GM19043 (cell line): Measurements from ENCODE around the gene DENND6A.

Experiments
- ATAC-seq: cut with Tn5 transposase; IDR thresholded peaks from one replicate; pipeline ENCODE4 v1.9.1; 2021; ENCODE audit warnings: low read depth; ENCODE audit not compliant: unreplicated experiment

DENND6A gene

GRCh38 chr3:57696801-57697321 lies 4.0 kb upstream of the DENND6A start:
- ATAC-seq: no peak

GRCh38 chr3:57694146-57694545 lies 1.3 kb upstream of the DENND6A start:
- no peak for ATAC-seq

DNA sequence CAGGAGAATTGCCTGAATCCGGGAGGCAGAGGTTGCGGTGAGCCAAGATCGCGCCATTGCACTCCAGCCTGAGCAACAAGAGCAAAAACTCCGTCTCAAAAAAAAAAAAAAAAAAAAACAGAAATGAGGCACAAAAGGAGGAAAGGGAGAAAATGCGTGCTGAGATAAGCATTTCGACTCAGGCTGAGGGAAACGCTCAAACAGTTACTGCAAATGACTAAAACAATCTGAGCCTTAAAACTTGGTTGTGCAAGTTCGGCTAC lies 813 bp downstream of the DENND6A start:
- ATAC-seq: peak; percentile 1

GRCh38 chr3:57691411-57692132 lies 1.3 kb downstream of the DENND6A start:
- no peak for ATAC-seq

DNA sequence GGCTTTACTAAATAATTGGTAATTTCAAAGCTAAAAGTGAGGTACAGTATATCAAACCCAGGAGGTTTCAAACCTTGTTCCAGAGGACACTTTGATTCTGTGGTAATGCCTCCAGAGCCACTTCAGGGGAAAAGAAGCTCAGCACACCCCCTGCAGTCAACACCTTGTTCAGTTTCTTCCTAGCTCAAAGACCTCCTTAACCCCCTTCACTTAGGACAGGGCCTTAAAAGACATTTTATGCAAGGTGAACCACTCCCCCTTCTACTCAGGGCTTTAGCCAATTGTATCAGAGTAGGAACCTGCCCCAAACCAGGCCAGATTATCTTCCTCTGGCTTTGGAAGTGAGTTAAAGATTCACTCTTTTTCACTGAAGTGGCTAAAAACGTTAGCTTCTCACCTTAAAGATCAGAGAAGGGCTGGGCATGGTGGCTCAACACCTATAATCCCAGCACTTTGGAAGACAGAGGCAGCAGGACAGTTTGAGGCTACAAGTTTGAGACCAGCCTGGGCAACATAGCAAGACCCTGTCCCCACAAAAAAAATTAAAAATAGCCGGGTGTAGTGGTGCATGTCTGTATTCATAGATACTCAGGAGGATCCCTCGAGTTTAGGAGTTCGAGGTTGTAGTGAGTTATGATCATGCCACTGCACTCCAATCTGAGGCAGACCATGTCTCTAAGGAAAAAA lies 3.4 kb downstream of the DENND6A start:
- no peak for ATAC-seq

DNA sequence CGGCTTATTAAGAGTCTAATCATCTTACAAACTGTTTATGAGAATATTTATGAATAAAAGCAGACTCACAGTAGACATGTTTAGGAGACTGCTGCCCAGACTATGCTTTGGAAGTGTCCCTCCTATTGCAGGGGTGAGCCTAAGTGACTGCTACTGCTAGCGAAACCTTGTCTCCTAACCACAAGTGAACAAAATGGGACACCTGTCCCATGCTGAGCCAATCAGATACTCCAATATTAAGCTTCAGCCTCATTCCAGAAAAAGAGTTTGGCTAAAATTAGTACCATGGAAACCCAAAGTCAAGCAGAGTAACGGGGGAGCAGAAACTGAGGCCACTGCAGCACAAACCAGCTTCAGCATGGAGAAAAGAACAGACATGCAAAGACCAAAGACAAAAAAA lies 4.6 kb downstream of the DENND6A start:
- no peak for ATAC-seq

DNA sequence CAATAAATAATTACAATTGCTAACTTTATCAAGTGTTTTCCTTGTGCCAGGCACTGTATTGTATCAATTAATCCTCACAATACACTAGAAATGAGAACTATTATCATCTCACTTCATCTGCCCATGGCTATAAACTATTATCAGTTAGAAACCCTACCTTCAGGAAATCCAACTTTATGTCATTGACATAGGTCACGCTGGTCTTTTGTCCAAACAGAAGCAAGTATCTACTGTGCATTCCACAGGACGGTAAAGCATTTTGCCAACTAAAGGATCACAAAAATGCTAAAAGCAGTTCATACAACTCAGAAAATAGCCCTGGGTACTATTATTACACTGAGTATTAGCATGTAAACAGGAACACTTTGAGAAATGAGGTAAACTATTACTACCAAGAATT lies 9.6 kb downstream of the DENND6A start:
- no peak for ATAC-seq

DNA sequence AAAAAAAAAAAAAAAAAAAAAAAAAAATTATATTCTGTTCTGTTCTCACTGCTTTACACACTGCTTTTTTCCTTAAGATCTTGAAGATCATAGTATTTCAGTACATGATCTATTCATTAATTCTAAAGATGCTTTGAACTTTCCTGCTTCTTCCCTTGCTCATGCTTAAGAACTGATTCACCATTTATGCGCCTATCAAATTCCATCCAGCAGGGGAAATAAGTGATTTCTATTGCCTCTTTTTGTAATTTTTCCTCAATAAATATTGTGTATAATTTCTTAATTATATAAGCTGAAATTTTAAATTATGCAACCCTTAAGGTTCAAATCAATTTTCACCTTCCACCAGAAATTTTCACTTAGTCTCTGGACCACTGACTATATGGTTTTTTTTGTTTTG lies 10.6 kb downstream of the DENND6A start:
- ATAC-seq: no peak

DNA sequence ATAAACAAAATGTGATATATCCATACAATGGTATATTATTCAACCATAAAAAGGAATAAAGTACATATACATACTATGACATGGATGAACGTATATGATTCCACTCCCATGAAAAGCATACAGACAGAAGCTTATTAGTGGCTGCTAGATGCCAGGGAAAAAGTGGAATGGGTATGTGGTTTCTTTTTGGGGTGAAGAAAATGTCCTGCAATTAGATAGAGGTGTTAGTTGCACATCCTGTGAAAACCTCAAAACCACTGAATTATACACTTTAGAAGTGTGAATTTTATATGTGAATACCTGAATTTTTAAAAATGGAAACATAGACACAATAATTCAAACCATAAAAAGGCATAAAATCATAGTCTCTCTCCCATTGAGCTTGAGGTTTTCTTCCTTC lies 11.2 kb downstream of the DENND6A start:
- no peak for ATAC-seq

DNA sequence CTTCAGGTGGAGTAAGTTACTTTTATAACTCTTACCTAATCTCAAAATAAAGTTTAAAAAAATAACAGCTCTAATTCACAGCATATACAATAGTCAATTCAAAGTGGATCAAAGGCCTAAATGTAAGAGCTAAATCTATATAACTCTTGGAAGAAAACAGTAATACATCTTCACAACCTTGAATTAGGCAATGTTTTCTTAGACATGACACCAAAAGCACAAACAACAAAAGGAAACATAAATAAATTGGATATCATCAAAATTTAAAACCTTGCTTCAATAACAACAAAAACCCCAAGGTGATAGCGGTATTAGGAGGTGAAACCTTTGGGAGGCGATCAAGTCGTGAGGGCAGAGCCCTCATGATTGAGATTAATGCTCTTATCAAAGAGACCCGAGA lies 12.8 kb downstream of the DENND6A start:
- ATAC-seq: no peak

GRCh38 chr3:57675530-57675929 lies 17.3 kb downstream of the DENND6A start:
- ATAC-seq: no peak

DNA sequence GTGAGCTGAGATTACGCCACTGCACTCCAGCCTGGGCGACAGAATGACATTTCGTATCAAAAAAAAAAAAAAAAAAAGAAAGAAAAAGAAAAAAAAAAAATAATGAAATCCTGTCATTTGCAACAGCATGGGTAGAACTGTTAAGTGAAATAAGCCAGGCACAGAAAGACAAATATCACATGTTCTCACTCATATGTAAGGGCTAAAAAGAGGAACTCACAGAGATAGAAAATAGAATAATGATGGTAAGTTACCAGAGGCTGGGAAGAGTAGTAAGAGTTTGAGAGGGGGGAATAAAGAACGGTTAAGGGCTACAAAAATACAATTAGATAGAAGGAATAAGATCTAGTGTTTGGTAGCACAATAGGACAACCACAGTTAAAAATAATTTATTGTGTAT lies 19.7 kb downstream of the DENND6A start:
- no peak for ATAC-seq

DNA sequence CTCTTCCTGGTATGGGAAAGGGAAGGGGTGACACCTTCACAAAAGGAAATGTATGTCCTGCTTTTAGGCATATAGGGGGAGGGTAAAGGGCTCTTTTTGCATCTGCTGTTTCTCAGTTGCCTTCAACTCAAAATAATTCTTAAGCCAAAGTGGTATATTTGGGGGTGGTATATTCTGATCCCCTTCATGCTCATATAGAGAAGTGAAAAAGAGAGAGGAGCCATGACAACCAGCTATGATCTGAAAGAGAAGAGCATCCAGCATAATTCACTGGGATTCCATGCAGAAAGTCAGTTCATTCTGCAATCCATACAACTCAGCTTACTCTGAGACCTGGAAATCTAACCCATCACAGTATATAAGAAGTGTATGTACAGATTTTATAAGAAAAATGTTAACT lies 22.3 kb downstream of the DENND6A start:
- ATAC-seq: no peak

DNA sequence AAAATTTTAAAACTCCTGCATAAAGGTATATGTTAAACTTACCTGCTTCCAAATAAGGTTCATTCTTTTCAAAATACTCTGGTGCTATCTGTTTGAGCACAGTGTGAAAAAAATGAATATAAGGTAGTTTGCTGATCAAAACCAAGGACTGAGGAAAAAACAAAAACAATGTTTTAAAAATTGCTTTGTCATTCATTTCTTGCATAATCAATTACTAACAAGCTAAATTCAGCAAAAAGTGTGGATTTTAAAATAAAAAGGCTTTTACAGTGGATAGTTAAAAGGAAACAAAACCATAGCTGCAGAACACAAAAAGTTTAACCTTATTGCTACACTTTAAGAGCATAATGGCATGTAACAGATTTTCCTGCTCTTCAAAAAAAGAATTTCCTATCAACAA lies 31.5 kb downstream of the DENND6A start:
- no peak for ATAC-seq

DNA sequence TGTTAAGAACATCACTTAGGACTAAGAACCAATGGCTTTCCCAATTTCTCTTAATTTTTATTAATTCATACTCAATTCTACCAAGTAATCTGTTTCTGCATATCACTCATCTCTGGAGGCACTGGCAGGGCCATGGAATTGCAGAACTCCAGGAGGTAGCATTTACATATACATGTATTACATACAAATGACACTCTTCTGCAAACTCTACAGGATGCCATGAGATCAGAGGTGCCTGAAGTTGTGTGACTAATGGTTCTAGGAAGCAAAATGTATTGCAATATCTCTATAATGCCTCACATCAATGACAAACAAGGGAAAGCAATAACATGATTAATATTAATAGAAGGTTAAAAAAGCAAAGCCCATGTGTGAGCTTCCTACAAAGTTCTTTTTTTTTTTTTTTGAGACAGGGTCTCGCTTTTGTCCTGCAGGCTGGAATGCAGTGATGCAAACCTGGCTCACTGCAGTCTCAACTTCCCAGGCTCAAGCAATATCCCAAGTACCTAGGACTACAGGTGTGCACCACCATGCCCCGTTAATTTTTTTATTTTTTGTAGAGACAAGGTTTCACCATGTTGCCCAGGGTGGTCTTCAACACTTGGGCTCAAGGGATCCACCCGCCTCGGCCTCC lies 33.0 kb downstream of the DENND6A start:
- ATAC-seq: no peak

DNA sequence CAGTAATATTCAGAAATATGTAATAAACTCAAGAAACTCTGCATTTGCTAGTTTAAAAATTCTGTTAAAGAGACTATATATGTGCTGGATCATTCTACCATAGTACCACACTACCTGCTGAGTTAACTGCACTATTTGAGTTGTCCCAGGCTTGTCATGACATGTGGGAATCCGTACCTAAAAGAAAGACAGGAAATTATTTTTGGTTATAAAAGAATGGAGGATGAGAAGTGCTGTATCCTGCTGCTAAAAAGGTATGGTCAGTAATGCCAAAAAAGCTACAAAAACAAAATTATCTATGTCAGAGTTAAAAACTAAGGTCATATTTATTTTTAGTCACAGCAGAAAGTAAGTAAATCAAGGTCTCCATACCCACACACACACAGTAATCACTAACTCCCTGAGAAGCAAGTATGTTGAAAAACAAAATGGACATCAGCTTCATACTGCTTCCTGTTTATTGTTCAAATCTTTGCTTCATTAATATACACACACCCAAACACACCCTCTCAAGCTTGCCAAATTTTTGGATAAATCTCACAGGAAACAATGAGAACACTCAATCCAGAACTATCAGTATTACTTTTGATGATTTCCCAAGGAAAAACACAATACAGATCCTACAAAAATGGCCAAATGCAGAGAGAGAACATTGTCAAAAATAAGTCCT lies 33.7 kb downstream of the DENND6A start:
- ATAC-seq: no peak

- ATAC-seq: no peak
Measured at GRCh38 chr3:57658536-57658935, 34.3 kb downstream of the DENND6A start.

DNA sequence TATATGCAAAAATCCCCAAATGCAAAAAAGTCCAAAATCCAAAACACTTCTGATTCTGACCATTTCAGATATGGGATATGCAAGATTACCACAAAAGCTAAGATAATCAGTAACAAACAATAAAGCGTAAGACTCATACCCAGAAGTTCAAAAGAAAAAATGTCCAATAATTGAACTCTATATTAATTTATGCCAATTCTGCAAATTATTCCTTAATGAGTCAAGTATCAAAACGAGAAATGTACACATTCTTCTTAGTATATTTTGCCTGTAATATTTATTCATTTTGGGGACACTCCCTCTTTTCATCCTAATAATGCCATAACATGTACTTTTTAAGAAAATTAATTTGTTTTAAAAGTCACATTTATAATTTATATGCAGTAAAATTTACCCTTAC lies 37.1 kb downstream of the DENND6A start:
- ATAC-seq: no peak

GRCh38 chr3:57654267-57654666 lies 38.6 kb downstream of the DENND6A start:
- no peak for ATAC-seq

GRCh38 chr3:57652203-57652602 lies 40.7 kb downstream of the DENND6A start:
- no peak for ATAC-seq

- no peak for ATAC-seq
Measured at GRCh38 chr3:57647292-57647940, 45.5 kb downstream of the DENND6A start.
